GM12872 (cell line): Measurements from ENCODE around the gene TRIM71.

Experiments used
- CTCF ChIP-seq: IDR thresholded peaks from 3 replicates; pipeline ENCODE4 v1.5.1; 2011; ENCODE audit warnings: low read depth, mild to moderate bottlenecking, low read length, moderate library complexity; ENCODE audit not compliant: insufficient read depth

The TRIM71 gene

GRCh38 chr3:32836601-32837000 lies 18.8 kb downstream of the TRIM71 start:
- no peak for TF ChIP-seq CTCF

- TF ChIP-seq CTCF: no peak
Measured at GRCh38 chr3:32837366-32837765, 19.6 kb downstream of the TRIM71 start.

GRCh38 chr3:32837789-32838188 lies 20.0 kb downstream of the TRIM71 start:
- TF ChIP-seq CTCF: no peak

GRCh38 chr3:32839714-32840085 lies 21.9 kb downstream of the TRIM71 start:
- no peak for TF ChIP-seq CTCF

GRCh38 chr3:32840086-32840841 lies 22.5 kb downstream of the TRIM71 start:
- no peak for TF ChIP-seq CTCF

- no peak for TF ChIP-seq CTCF
Measured at GRCh38 chr3:32841341-32841740, 23.5 kb downstream of the TRIM71 start.

- no peak for TF ChIP-seq CTCF
Measured at GRCh38 chr3:32841867-32842470, 24.2 kb downstream of the TRIM71 start.
